GM18508 (cell line): Measurements from ENCODE around the gene ARHGAP22.
A peak's percentile ranks its signal among the peaks of the same experiment; 100 is the strongest.

Experiments
- ATAC-seq: cut with Tn5 transposase; IDR thresholded peaks from one replicate; pipeline ENCODE4 v1.9.1; 2021; ENCODE audit warnings: moderate number of reproducible peaks; ENCODE audit not compliant: insufficient read depth, unreplicated experiment

Gene ARHGAP22

DNA sequence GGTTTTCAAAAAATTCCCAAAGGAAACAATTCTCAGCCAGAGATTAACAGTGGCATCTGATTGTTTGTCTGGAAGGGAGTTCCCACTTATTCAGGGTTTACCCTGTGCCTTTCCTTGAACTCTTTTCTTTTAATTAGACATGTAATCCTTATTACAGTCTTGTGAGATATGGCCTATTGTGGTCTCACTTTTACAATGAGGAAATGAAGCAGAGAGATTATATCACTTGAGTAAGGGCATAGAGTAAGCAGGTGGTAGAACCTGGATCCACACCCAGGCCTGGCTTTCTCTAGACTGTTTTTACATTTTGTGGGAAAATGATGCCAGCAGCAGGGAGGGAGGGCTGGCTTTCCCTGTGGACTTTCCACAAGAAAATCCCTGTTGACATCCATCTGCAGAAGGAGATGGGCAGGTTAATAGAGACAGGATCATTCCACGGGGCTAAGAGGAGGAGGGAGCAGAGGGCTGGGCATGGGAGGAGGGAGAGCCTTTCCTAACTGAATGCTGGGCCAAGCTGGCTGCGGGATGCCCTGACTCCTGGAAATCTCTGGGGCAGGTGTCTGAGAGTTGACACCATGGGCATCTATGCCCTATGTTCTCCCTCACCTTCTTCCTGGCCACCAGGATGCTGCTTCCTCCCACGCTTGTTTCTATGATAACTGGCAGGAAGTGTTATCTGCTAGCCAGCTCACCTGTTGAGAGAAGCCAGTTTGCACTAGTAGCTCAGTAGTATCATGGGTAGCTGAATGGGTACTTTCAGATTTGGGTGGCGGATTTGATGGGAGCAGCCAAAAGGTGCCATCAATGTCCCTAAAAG lies 28.7 kb upstream of the ARHGAP22 start:
- no peak for ATAC-seq

DNA sequence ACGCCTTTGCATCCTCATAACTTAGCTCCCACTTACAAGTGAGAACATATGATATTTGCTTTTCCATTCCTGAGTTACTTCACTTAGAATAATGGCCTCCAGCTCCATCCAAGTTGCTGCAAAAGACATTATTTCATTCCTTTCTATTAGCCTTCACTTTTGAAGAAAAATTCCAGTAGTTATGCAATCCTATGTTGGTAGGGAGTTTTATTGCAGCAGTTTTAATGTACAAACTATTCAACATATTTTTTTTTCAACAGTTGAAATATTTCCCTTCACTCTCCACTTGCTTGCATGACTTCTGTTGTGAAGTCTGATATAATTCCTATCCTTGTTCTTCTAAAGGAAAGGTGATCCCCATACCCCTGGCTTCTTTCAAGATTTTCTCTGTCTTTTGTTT lies 27.3 kb upstream of the ARHGAP22 start:
- no peak for ATAC-seq

DNA sequence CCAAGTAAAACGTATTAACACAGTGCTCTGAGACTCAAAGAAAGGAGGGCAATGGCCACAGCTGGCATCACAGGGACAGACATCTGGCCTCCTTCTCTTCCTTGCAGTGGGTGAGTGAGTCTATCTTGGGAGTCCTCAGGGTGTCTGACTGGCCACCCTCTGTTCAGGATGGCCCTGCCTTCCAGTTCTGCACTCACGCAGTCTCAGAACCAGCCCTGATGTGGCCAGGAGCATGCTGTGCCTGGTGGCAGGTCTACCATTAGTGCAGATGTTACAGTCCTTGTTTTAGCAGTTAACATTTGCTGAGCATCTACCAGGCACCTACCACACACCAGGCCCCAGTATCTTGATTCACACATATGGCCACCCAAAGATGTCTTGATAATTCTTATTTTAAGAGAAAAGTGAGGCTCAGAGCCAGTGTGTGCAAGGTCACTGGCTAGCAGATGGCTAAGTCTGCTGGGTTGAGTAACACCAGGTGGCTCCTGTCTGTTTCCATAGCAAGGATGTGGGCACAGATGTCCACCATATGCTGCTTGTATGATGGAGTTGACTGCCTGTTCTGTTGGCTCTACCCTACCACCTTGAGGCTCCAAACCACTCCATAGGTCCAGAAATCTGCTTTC lies 23.2 kb upstream of the ARHGAP22 start:
- ATAC-seq: no peak

DNA sequence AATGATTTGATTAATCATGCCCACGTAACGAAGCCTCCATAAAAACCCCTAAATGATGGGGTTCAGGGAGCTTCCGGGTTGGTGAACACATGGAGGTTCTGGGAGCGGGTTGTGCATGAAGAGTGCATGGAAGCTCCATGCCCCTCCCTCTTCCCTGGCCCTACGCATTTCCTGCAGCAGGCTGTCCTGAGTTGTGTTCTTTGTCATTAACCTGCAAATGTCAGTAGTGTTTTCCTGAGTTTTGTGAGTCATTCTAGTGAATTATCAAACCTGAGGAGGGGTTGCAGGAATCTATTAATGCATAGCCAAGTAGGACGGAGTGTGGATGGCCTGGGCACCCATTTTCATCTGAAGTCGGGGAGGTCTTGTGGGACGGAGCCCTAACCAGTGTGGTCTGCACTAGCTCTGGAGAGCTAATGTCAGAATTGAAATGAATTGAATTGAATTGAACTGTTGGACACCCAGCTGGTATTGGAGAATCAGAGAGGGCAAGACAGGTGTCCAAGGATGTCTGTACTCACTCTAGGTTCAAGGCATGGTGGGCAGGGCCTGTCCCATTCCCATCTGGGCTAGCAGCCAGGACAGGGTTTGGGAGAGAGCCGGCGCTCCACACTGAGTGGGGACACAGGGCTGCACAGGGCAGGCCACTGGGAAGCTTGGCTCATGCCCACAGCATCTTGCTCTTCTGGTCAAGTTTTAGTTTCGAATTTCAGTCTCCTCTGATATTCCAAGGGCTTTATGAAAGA lies 22.3 kb upstream of the ARHGAP22 start:
- no peak for ATAC-seq

DNA sequence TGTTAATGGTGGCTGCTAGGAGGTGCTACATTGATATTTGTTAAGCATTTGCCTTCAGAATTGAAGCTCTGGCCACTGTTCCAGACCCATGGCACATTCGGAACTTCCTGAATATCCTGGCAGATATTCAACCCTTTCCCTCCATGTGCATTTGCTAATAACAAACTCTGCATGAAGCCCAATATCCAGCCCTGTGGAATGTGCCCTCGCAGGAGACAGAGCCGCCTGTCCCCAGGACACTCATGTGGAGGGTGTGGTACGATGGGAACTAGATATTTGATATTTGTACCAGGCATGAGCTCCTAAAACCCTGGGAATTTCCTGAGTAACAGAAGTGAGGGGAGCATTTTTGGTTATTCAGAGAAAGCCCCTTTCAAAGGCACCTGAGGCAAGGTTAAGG lies 21.6 kb upstream of the ARHGAP22 start:
- ATAC-seq: no peak

DNA sequence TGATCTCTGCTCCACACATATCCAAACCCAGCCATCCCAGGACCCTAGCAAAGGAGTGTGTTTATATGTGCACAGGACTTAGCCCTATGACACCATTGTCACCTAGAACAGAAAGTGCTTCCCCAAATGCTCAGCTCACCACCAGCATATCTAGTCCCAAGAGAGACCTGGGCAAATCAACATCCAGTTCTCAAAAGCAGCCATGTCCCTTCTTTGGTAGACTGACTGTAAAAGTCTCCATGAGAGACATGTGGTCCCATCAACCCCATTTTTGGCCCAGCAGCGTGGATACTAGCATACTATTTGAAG lies 20.9 kb upstream of the ARHGAP22 start:
- ATAC-seq: no peak

DNA sequence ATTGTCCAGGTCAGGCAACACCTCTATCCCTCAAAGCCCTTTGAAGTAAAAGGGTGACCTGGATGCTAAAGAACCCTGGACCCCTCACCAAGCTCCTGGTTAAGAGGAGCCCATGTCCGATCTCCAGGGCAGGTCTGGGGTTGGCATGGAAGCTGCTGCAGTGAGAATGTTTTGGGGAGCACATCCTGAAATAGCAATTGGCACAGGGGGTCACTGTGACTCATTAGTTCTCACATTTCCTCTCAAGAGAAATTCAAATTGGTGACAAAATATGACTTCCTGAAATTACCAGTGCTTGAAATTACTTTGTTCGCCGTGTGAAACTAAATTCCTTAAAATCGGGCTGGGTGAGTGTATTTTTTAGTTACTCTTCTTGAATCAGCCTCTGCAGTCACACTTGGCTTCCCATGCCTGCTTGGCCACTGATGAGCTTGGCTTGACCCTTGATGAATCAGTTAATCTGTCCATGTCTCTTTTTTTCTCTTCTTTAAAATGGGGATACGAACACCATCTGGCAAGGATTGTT lies 18.8 kb upstream of the ARHGAP22 start:
- no peak for ATAC-seq

DNA sequence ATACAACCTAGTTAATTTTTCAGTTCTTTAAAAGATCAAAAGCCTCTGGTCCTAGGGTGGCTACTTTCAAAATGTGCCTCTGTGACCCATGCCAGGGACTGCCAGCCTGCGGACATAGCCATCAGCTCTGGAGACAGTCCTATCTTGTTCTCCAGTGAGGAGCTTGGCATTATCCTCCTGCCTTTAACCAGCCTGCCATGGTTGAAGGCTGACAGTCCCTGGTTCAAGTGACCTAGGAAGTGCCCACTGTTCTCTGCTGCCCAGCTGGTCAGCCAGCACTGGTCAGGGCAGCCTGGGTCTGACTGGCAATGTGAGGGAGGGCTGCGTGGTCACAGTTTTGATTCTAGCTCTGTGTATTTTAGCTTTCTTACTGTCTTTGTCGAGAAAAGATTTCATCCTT lies 18.1 kb upstream of the ARHGAP22 start:
- ATAC-seq: no peak

DNA sequence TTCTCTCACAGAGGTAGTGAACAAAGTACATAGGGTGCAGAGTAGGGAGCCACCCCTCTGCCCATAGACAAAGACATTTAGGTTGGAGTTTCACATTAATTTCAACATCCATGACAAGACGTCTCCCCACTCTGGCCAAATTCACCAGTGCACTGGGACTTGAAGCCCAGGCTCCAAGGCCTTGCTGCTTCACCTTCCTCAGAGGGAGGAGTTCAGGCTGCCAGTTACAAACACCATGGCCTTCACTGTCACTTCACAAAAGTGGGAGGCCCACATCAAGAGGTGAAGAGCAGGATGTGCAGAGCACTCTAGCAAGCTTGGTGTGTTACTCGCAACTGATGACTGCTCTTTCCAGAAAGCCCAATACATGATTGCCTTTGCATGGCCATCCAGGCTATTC lies 15.8 kb upstream of the ARHGAP22 start:
- no peak for ATAC-seq

DNA sequence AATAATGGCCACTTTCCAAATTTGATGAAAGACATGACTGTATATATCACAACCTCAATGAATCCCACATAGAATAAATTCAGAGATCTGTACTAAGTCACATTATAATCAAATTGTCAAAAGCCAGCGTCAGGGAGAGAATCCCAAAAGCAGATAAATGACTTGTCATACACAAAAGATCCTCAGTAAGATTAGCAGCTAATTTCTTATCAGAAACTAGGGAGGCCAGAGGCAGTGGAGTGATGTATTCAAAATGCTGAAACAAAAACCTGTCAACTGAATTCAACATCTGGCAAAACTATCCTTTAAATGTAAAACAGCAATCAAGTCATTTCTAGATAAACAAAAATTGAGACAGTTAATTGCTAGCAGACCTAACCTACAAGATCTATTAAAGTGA lies 11.6 kb upstream of the ARHGAP22 start:
- no peak for ATAC-seq

DNA sequence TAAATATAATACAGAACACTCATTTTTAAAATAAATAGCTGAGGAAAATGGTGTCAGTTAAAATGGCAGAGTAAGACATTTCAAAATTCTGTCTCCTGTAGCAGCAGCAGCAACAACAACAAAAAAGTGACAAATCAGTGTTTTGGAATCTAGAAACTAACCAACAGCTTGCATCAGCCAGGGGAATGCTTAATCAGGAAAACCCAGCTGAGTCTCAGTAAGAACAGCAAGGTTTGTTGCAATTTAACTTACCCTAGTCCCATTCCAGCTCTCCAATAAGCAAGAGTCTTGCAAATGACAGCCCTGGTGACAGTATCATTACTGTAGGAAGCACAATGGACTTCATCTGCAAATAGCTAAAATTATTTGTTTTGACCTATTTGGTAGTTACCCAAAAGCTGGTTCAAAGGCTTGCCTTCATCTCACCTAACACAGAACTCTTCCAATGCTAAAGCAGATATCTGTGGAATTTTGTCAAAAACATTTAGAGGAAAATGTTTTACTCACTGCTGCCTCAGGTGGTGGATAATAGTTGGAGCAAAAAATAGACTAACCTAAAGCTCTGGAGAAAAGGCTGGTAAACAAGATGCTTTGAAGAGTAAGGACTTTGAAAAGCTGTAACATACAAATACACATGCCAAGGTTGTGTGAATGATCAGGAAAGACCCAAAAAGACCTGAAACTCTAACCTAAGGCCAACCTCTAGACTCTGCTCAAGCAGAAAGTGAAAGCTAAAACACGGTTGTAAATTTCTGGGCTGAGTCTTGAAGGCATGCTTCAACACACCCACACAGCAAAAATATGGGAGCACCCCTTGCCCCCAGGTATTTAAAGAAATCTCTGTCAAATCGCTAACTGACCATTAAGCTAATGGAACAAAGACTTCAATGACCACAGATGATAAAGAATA lies 9.9 kb upstream of the ARHGAP22 start:
- ATAC-seq: peak; percentile 70

DNA sequence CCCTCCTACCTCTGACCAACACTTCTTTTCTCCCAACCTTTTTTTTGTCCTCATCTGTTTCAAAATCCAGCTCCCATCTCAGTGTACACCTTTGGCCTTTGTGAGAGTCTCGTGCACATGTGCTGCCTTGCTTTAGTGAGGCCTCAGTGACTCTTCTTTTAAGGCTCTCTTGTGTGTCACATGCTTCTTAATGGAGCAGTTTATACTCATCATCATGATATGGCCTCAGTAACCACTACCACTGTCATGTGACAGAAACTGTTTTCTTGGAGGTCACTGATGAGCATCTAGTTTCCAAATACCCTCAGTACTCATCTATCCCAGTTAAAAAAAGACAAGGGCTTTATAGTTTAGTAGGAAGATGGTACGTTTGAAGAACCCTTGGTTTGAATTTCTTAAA lies 8.1 kb upstream of the ARHGAP22 start:
- no peak for ATAC-seq

DNA sequence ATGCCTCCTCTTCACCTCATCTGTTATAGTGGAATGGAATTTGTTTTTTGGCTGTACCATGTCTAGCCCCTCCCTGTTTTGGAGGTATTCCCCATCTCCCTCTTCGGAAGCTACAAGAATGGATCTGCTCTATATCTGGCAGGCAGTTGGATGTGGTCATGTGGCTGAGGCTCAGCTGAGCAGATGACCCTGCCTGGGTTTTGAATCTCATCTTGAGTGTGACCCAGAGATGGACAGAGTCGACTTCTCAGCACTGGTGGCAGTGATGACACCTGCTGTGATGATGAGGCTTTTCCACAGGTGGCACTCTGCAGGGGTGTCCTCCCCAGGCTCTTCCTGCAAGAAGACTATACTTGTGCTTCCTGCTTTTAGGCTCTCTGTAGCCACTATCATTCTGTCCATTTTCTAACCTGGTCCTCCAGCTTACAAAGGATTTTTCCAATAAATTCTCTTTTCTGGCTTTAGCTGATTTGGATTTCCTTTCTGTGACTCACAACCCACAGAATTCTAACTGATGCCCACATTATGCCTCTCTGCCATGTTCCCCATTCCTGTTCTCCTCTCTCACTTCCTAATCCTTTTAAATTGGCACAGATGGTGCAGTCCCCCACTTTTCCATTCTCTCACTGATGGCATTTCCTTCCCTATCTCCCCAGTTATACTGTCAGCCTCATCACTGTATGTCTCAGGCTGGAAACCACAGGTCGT lies 7.5 kb upstream of the ARHGAP22 start:
- no peak for ATAC-seq

DNA sequence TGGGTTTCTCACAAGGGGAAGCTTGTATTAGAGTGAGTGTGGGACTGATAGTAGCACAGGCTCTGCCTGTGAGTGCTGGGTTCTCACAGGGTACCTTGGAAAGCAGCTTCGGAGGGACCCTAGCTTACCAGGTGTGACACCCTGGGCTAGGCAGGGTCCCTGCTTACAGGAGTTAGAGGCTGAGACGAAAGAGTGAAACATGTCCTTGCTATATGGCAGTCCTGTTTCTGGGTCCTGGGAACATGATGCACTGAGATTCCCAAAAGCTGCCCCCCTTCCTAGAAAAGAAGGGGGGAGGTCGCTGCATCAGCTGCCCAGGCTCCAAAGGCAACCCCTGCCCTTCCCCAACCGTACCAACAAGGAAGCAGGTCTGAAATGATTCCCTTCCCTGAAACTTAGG lies 6.3 kb upstream of the ARHGAP22 start:
- ATAC-seq: no peak

DNA sequence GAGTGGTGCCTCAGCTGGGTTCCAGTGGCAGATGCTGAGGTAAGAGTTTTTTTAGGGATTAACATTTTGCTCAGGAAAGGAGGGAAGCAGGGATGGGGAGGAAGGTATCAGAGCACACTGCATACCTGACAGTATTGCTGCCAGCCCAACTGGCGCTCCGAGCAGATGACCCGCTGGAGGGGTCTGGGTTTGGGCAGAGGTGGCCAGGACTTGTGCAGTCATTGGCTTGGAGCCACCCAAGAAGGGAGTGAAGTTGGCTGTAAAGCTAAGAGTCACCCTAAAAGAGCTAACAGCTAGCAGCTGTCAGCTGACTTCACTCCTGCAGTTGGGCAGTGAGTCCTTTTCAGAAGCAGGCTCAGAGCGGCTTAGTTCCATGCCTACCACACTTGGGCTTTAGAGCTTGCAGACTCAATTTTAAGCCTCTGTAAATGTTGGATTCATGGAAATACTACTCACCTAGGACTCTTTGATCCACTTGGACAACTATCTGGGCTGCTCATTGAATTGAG lies 5.8 kb upstream of the ARHGAP22 start:
- ATAC-seq: no peak

DNA sequence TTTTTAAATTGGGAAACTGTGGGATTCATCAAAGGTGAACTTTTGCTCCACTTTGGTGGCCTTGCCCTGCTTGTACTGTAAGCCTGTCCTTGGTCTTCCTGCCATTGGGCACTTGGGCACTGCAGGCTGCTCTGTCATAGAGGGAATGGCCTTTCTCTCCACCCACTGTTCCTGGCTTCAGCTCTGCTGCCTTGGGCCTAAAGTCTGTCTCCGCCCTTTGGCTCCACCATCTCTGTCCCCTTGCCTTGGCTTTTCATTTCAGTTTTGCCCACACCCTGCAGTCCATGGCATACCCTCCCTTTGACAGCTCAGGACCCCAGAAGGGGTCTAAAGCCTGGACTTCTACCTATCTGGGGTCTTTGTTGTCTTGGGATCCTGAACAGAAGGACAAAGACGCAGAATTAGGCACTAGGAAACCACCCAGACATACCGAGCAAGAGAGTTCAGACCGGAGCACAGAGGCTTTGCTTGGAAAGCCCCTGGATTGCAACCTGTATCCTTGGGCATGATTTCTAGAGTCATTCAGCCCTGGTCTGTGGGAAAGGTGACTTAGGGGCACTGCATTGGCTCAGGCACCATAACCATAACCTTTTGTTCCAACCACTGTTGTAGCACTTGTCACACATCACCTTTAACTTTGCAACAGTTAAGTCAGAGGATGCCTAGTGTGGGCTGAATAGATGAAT lies 5.2 kb upstream of the ARHGAP22 start:
- ATAC-seq: no peak

DNA sequence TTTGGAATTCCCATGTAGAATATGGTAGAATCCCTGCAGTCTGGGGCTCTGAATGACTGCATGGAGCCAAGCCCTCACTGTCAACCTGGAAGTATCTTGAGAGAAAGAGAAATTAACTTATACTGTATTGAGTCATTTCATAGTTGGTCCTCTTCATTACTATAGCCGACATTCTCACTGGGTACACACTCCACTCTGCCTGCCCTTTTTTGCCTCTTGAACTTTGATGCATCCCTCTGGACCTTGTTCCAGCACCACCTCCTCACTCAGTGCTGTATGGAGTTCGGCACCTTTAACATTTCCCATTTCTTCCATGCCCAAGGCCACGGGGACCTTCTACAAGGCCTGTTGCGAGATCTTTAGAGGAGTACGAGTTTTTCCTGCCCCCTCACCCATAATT lies 4.6 kb upstream of the ARHGAP22 start:
- no peak for ATAC-seq

DNA sequence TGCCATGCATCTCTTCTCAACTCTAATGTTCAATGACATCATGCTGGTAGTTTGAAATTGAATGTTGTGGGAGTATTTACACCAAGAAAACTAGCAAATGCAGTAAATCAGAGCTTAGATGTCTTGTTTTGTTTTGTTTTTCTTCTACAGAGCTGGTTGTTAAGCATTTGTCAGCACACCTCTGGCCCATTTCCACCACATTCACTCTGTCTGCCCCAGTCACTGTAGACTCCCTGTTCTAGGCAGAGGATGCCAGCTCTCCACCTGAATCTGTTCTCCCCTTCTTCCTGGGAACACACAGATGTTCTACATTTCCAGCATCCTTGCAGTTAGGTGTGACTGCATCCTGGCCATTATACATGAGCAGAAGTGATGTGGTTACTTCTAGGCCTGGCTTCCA lies 4.1 kb upstream of the ARHGAP22 start:
- ATAC-seq: no peak

DNA sequence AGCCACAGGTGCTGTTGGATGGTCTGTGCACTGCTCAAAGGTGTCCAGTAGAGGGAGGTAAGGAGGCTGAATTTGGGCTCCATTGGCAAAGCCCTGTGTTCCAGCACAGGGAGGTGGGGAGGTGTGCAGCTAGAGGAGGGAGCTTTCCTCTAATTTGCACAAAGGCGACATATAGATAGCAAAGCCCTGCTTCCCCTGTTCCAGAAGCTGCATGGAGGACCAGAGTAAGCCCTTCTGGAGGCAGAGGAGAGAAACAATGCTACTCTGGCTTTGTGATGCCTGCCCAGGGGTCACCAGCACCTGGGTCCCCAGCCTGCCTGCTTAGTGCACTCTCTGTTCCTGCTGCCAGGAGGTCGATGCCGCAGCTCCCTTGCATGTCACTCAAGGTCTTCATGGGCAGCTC lies 3.4 kb upstream of the ARHGAP22 start:
- ATAC-seq: peak; percentile 68
